SK-N-SH (cell line): ENCODE data around the gene TMEM174. TPM values are rescaled to one million over a fixed set of nuclear protein-coding genes. Genes with fewer than 3 reads are reported as not detected.

Source experiments
- CTCF ChIA-PET: fragments of 300-600, 350-600 bp; formaldehyde crosslinking; extraction: SDS; loops from one replicate; lab custom pipeline; 2021; lab: Yijun Ruan, JAX
- POLR2A ChIA-PET: fragments of 350-600 bp; sonication (Branson Sonifier 250); formaldehyde crosslinking; extraction: SDS; loops from one replicate; lab custom pipeline; 2020; ENCODE audit warnings: antibody characterized with exemption, inconsistent platforms; lab: Yijun Ruan, JAX
- DNase-seq: peaks from one replicate; pipeline ENCODE4 v3.0.0; 2012
- H2AFZ ChIP-seq: fragments of 200-600 bp; sonication (generic); 2 replicates; pipeline ENCODE4 v1.8.1; 2016; ENCODE audit warnings: antibody characterized with exemption, mild to moderate bottlenecking, low read depth
- H3F3A ChIP-seq: fragments of 200-600 bp; sonication (generic); replicated peaks from 2 replicates; pipeline ENCODE3; 2016; ENCODE audit warnings: antibody characterized with exemption, mild to moderate bottlenecking; ENCODE audit not compliant: insufficient read depth
- H3K27ac ChIP-seq, 2 experiments: fragments of 200-500 bp in 1 of 2; fragments of 200-600 bp in 1 of 2; sonication (Bioruptor generic) in 1 of 2; sonication (generic), shearing (Covaris generic) in 1 of 2; 2 replicates each; pipeline versions ENCODE4 v1.5.1 to v1.6.1; 2014 to 2016; ENCODE audit warnings: low read depth in 2 of 2, inconsistent platforms in 1 of 2, low read length in 1 of 2, mild to moderate bottlenecking in 1 of 2, mixed read lengths in 1 of 2
- H3K27me3 ChIP-seq: fragments of 200-600 bp; sonication (generic), shearing (Covaris generic); 2 replicates; pipeline ENCODE4 v1.6.1; 2016; ENCODE audit warnings: mixed run types; ENCODE audit not compliant: insufficient read depth
- H3K36me3 ChIP-seq, 2 experiments: fragments of 200-500 bp in 1 of 2; fragments of 200-600 bp in 1 of 2; sonication (Bioruptor generic) in 1 of 2; sonication (generic) in 1 of 2; replicated peaks in 1 of 2; 2 replicates each; pipeline versions ENCODE3 to v1.5.1; 2014 to 2016; ENCODE audit warnings: low read length in 1 of 2, mild to moderate bottlenecking in 1 of 2; ENCODE audit not compliant: insufficient read depth in 2 of 2, control insufficient read depth in 1 of 2
- H3K4me1 ChIP-seq, 2 experiments: fragments of 200-500 bp in 1 of 2; fragments of 200-600 bp in 1 of 2; sonication (Bioruptor generic) in 1 of 2; sonication (generic), shearing (Covaris generic) in 1 of 2; 2 replicates each; pipeline versions ENCODE4 v1.5.1 to v1.6.1; 2014 to 2016; ENCODE audit warnings: low read depth in 1 of 2, low read length in 1 of 2, mixed run types in 1 of 2; ENCODE audit not compliant: insufficient read depth in 2 of 2, control insufficient read depth in 1 of 2
- H3K4me2 ChIP-seq: fragments of 200-600 bp; sonication (generic), shearing (Covaris generic); 2 replicates; pipeline ENCODE4 v1.6.1; 2017; ENCODE audit warnings: mixed run types
- H3K4me3 ChIP-seq, 2 experiments: fragments of 200-500 bp in 1 of 2; fragments of 200-600 bp in 1 of 2; sonication (Bioruptor generic) in 1 of 2; sonication (generic), shearing (Covaris generic) in 1 of 2; 2 replicates each; pipeline versions ENCODE4 v1.5.1 to v1.8.1; 2014 to 2016; ENCODE audit warnings: low read depth in 2 of 2, inconsistent platforms in 1 of 2, low read length in 1 of 2, mild to moderate bottlenecking in 1 of 2, mixed read lengths in 1 of 2, moderate library complexity in 1 of 2
- H3K79me2 ChIP-seq: fragments of 200-600 bp; sonication (generic); 2 replicates; pipeline ENCODE4 v1.8.1; 2017; ENCODE audit warnings: mild to moderate bottlenecking; ENCODE audit not compliant: insufficient read depth
- H3K9ac ChIP-seq: fragments of 200-600 bp; sonication (generic); 2 replicates; pipeline ENCODE4 v1.6.1; 2017; ENCODE audit warnings: mixed run types
- H3K9me2 ChIP-seq: fragments of 200-600 bp; sonication (generic); 2 replicates; pipeline ENCODE4 v1.6.1; 2017; ENCODE audit warnings: mixed run types
- H3K9me3 ChIP-seq: fragments of 200-600 bp; sonication (generic); 2 replicates; pipeline ENCODE4 v1.6.1; 2017; ENCODE audit warnings: mixed run types, mild to moderate bottlenecking, moderate library complexity
- H4K20me1 ChIP-seq: fragments of 200-600 bp; sonication (generic); 2 replicates; pipeline ENCODE4 v1.6.1; 2017; ENCODE audit warnings: mild to moderate bottlenecking, mixed run types; ENCODE audit not compliant: insufficient read depth
- CTCF ChIP-seq: fragments of 200-600 bp; sonication (generic); IDR thresholded peaks from 2 replicates; pipeline ENCODE4 v1.6.1; 2017; ENCODE audit warnings: antibody characterized with exemption, mild to moderate bottlenecking, moderate library complexity
- EZH2phosphoT487 ChIP-seq: fragments of 200-600 bp; sonication (generic); IDR thresholded peaks from 2 replicates; pipeline ENCODE4 v1.6.1; 2017; ENCODE audit warnings: low read depth, mixed run types, mild to moderate bottlenecking, antibody characterized with exemption, moderate library complexity, borderline replicate concordance
- FOXM1 ChIP-seq: IDR thresholded peaks from 2 replicates; pipeline ENCODE4 v1.4.0; 2012; ENCODE audit warnings: low read depth, mild to moderate bottlenecking
- IRF3 ChIP-seq: fragments of 150-350 bp; IDR thresholded peaks from 2 replicates; pipeline ENCODE4 v1.6.1; 2016; ENCODE audit warnings: mild to moderate bottlenecking, low read depth, low read length
- JUND ChIP-seq: IDR thresholded peaks from 2 replicates; pipeline ENCODE4 v1.4.0; 2012
- MXI1 ChIP-seq: IDR thresholded peaks from 2 replicates; pipeline ENCODE4 v1.6.1; 2012; ENCODE audit warnings: mild to moderate bottlenecking, low read depth, low read length, improper control_type of control experiment
- NFIC ChIP-seq: IDR thresholded peaks from 2 replicates; pipeline ENCODE4 v1.4.0; 2012; ENCODE audit warnings: borderline replicate concordance
- NRF1 ChIP-seq: IDR thresholded peaks from 2 replicates; pipeline ENCODE4 v1.6.1; 2012; ENCODE audit warnings: low read depth, mild to moderate bottlenecking, low read length
- PBX3 ChIP-seq: IDR thresholded peaks from 2 replicates; pipeline ENCODE4; 2012
- POLR2AphosphoS5 ChIP-seq: IDR thresholded peaks from 2 replicates; pipeline ENCODE4 v1.6.1; 2012; ENCODE audit warnings: low read depth, low read length
- RCOR1 ChIP-seq: fragments of 150-350 bp; IDR thresholded peaks from 2 replicates; pipeline ENCODE4 v1.6.1; 2017; ENCODE audit warnings: antibody characterized with exemption, low read length
- REST ChIP-seq: IDR thresholded peaks from 2 replicates; pipeline ENCODE4 v1.6.1; 2012; ENCODE audit warnings: mild to moderate bottlenecking, low read depth, low read length, moderate library complexity
- RFX5 ChIP-seq: IDR thresholded peaks from 2 replicates; pipeline ENCODE4 v1.6.1; 2012; ENCODE audit warnings: mild to moderate bottlenecking, improper control_type of control experiment, low read length
- SIN3A ChIP-seq: IDR thresholded peaks from 2 replicates; pipeline ENCODE4 v1.6.1; 2012; ENCODE audit warnings: low read depth, mild to moderate bottlenecking, low read length, moderate library complexity, borderline replicate concordance
- SMC3 ChIP-seq: IDR thresholded peaks from 2 replicates; pipeline ENCODE4 v1.6.1; 2012; ENCODE audit warnings: low read depth, low read length, improper control_type of control experiment
- TAF1 ChIP-seq: IDR thresholded peaks from 2 replicates; pipeline ENCODE4 v1.6.1; 2012; ENCODE audit warnings: low read depth, mild to moderate bottlenecking, low read length, moderate library complexity, borderline replicate concordance
- TCF12 ChIP-seq: IDR thresholded peaks from 2 replicates; pipeline ENCODE4 v1.4.0; 2012
- TEAD4 ChIP-seq: IDR thresholded peaks from 2 replicates; pipeline ENCODE4 v1.4.0; 2012; ENCODE audit warnings: mild to moderate bottlenecking, borderline replicate concordance; ENCODE audit not compliant: insufficient read depth
- USF1 ChIP-seq: IDR thresholded peaks from 2 replicates; pipeline ENCODE4 v1.4.0; 2012; ENCODE audit warnings: low read depth, borderline replicate concordance
- USF2 ChIP-seq: fragments of 150-350 bp; IDR thresholded peaks from 2 replicates; pipeline ENCODE4 v1.6.1; 2017; ENCODE audit warnings: antibody characterized with exemption, low read length, low read depth, borderline replicate concordance
- WGBS: methylation state at CpG from one replicate; pipeline ENCODE4 v1.1.6; 2017; ENCODE audit warnings: low lambda C conversion rate; 5-methylcytosine and 5-hydroxymethylcytosine counted together
- polyA plus RNA-seq, 3 experiments: library from polyadenylated mRNA; depleted of rRNA; stranded (reverse); fragments of >200 nt; gene quantifications; 2 replicates each; pipeline ENCODE4 v1.2.3, GENCODE V29; 2012

Gene TMEM174
- polyA plus RNA-seq, 1 of the 3 experiments (the other 2 are of a cell fraction): not detected

GRCh38 chr5:73222173-73222572 is 49.2 kb downstream of the TMEM174 start:
- Histone ChIP-seq H3K9ac (no peak overlapping the region), H3F3A (no peaks in the 10 kb centered on the region), H3K4me3 (no peak overlapping the region), H3K36me3 (no peaks in the 10 kb centered on the region), H3K27me3 (no peaks in the 10 kb centered on the region), H3K9me3 (no peaks in the 10 kb centered on the region), H3K27ac (no peak overlapping the region), H3K9me2 (no peaks in the 10 kb centered on the region), H3K79me2 (no peaks in the 10 kb centered on the region), H2AFZ (peak overlapping the region; percentile 24; the same call in 1 of the 2 replicates), H3K4me2 (no peak overlapping the region), H3K4me1 (no peaks in the 10 kb centered on the region; a peak in 1 of 4 replicates)
- 22% methylated on average over 4 of the region's 4 CpGs for WGBS
- POLR2A ChIA-PET: no interaction called here
- DNase-seq: no peak
- CTCF ChIA-PET: interaction anchor here (1.5 kb wide), 1 partner anchor 229 kb away, joined by 4 read pairs; no protein-coding TSS in a partner anchor
- TF ChIP-seq TEAD4 (no peak), FOXM1 (no peak), TAF1 (no peak), RFX5 (no peak), TCF12 (no peak), NFIC (no peak), EZH2phosphoT487 (no peak), REST (no peak), IRF3 (no peak), CTCF (no peak), JUND (no peak), RCOR1 (no peak), USF1 (no peak), SMC3 (no peak), PBX3 (no peak), POLR2AphosphoS5 (no peak), USF2 (no peak), NRF1 (no peak), SIN3A (no peak), MXI1 (no peak)
- TF ChIP-seq, all 33 proteins: peak for 0
- no peaks in the 10 kb centered on the region for H4K20me1 ChIP-seq
